OCI-M1 (cell line): ENCODE data around the gene LYST.
A peak's percentile ranks its signal among the peaks of the same experiment; 100 is the strongest.
"Not testable (repeated sequence)": the region's sequence is repeated elsewhere in the genome, so short reads cannot be mapped to it uniquely, and the experiment has no call there.

Experiments used
- DNase-seq: peaks from one replicate; lab custom pipeline; 2025; lab: John Stamatoyannopoulos, UW

The LYST gene

DNA sequence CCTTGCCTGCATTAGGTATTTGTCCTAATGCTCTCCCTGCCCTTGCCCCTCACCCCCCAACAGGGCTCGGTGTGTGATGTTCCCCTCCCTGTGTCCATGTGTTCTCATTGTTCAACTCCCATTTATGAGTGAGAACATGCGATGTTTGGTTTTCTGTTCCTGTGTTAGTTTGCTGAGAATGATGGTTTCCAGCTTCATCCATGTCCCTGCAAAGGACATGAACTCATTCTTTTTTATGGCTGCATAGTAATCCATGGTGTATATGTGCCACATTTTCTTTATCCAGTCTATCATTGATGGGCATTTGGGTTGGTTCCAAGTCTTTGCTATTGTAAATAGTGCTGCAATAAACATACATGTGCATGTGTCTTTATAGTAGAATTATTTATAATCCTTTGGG lies 228.1 kb downstream of the LYST start:
- DNase-seq = not testable (repeated sequence)

DNA sequence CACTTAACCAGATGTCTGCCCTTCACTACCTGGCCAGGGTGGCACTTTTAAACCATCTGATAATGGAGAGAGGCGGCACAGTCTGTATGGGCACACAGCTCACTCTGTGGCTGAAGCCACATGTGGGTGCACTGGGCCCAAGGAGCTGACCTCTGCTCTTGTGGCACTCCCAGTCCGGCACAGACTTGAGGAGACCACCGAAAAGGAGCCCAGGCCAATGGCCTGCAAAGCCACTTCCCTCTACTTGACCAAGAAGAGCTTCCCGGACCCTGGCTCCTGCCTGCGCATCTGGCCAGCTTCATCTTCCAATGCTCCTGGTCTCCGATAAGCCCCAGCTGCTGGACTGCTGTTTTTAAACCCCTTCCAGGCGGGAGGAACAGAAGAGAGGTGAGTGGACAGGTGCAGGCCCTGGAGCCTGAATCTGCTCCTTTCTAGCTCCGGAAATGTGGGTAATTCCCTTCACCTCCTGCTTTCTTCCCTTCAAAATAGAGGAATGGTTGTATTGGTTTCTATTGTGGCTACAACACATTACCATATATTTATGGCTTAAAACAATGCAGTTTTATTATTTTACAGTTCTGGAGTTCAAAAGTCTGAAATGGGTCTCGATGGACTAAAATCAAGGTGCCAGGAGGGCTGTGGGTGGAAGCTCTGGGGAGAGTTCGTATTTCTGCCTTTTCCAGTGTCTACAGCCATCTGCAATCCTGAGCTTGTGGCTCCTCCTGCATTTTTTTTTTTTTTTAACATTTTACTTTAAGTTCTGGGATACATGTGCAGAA lies 228.8 kb downstream of the LYST start:
- DNase-seq = no peak

DNA sequence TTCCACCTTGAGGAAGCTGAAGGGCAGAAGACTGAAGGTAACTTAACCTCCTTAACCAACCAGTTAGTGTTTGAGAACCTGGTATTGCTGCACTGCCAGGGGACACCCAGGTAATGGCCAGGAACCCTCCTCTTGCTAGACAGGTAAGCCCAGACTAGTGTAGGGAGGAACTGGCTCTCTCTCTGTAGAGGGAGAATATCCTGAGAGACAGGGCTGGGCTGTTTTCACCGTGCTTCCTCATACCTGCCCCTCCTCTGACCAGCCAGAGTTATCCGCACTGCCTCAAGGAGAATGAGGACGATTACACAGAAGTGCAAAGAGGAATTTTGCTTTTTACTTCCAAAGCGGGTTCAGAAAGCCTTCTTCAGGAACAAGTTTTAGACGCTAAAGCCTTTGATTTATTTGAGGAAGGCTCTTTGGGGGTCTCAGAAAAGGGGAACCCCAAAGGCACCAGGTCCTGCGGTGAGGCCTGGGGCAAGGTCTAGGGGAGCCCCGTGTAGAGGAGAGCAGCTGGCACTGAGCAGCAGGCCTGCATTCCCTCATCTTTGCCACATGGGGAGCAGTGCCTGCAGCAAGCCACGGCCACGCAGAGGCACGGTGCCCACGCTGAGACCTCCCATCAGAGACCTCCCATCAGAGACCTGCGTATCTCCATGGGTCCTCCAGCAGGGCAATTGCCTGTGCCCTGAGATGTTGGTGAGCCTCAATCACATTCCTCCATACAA lies 230.6 kb downstream of the LYST start:
- DNase-seq = no peak

DNA sequence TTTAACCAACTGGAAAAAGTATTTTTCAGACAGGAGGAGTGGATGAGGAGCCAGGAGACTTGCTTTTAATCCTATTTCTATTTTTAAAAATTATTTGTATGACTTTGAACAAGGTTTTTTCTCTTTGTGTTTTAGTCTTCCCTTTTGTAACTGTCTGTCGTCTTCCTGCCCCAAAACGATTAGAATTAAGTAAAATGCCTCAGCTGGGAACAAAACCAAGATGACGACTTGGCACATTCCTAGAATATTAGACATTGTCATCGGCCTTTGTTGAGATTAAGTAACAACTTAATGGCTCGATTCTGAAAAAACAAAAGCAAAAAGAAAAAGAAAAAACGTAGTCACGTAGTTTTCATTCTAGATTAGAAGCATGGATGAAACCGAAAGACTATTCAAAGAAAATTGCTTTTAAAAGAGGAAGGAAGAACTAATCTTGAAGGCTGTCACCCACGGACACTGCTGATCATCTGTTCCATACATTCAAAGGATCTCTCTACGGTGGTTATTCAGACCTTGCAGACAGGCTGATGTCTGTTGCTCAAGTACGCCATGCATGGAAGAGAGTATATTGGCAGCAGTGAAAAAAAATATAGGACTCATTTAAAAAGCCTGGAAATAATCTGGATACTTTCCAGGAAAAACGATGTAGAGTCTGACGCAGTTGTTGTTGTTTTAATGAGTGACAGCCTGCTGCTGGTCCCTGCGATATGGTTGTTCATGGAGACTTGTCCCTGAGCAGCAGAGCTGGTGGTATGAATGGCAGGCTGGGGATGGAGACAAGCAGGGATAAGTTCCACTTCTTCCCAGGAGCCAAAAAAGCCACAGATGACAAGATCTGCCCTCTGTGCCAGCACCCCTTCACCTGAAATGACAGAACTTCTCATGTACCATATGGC lies 234.0 kb downstream of the LYST start:
- peak; percentile 75 for DNase-seq

DNA sequence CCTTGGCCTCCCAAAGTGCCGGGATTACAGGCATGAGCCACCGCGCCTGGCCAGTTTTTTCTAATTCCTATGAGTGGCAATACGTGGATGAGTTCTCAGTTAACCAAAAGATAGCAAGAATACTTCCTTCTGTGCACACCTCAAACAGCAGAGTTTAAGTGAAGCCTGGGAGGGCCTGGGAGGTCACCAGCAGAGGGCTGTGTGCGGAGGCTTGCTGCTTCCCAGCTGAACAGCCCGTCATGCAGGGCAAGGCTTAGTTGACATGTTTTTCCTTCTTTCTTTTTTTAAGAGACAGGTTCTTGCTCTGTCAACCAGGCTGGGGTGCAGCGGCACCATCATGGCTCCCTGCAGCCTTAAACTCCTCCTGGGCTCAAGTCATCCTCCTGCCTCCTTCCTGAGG lies 234.9 kb downstream of the LYST start:
- no peak for DNase-seq

DNA sequence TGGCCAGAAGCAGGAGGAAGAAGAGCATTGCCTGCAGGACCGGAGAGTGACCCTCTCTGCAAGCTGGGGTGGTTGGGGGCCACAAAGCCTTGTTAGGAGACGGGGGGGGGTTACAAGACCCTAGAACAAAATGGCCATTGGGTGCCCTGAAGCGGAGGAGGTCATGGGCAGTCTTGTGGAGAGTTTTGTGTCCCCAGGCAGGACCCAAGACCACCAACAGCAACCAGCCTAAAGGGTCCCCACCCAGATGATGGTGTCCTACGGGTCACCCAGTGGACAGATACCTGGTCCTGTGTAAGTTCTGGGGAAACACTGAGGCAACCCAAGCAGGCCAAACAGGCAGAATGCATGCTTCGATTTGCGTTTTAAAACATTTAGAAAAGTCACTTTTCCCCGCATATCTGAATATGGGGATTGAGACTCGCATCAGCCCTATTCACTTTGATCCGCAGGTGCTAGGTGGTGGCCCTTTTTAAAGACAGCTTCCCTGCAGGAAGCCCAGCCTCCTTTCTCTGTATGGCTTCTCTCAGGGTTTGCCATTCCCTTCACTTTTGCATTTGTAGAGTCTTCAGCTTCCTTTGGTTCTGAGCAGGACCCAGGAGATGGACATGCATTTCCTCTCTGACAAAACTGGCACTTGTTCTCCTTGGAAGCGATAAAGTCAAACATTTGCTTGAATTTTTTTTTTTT lies 238.2 kb downstream of the LYST start:
- no peak for DNase-seq

DNA sequence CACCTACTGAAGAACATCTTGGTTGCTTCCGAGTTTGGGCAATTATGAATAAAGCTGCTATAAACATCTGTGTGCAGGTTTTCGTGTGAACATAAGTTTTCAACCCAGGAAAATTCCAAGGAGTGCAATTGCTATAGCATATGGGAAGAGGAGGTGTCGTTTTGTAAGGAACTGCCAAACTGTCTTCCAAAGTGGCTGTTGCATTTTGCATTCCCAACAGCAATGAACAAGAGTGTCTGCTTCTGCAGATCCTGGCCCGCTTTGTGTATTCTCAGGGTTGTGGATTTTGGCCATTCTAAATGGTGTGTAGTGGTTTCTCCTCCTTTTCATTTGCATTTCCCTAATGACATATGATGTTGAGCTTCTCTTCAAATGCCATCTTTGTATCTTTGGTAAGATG lies 240.9 kb downstream of the LYST start:
- no peak for DNase-seq

DNA sequence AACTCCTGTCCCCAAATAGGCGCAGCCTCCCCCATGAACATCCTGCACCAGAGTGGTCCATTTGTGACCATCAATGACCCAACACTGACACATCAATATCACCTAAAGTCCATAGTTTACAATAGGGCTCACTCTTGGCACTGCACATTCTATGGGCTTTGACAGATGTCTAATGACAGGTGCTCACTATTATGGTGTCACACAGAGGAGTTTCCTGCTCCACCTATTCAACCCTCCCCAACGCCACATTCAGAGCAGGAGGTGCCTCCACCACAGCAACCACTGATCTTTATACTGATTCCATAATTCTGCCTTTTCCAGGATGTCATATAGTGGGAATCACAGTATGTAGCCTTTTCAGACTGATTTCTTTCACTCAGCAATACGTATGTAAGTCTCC lies 241.4 kb downstream of the LYST start:
- DNase-seq = no peak

DNA sequence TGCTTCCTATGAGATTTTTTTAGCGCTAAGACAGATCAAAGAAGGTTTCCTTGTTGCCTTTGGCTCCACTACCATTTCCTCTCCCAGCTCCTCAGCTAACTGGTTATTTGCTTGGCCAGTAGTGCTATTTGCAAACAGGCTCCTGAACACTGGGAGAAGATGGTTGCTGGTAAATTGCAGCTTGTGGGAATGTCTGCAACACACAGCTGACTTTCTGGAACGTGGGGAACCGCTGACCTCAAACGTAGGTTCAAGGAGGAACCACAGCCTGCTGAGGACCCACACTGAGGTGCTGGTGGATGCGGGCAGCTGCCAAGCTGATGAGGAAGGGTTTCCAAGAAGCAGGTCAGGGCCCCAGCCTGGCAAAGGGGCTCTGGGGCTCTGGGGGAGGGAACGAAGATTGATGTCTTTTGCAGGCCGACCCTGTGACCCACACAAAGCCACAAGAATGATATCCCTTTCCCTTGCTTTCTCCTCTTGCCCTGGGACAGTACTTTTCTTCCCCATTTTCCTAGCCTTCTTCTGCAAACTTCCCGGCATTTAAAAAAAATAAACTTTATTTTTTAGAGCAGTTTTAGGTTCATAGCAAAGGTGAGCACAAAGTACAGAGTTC lies 241.9 kb downstream of the LYST start:
- no peak for DNase-seq

DNA sequence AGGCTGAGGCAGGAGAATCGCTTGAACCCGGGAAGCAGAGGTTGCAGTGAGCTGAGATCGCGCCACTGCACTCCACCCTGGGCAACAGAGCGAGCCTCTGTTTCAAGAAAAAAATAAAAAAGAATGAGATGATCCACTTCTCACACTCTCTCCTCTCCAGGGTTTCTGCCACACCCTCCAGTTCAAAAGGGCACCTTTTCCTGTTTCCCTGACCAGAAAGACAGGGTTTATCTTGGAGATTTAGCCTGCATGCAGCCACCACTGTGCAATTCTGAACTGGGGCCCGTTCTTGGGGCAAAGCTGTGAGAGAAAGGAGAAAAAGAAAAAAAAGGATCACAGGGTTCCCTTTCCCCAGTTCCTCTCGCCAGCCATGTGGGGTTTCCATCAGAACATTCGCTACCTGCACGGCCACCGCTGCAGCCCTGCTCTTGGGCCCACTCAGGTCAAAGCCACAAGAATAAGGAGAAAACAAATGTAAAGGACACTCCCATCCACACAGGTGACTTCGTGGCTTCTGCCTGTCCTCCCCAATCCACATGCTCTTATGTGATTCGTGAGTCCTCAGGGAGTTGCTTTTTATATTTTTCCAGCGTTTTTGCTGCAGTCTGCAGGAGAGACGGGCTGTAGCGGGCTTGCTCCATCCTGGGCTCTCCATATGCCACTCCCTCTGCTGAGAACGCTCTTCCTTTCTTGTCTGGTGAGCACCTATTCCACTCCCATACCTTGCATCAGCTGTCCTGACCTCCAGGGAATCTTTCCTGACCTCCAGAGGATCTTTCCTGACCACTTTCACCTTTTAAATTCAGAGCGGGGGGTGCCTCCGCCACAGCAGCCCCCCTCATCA lies 243.5 kb downstream of the LYST start:
- no peak for DNase-seq

DNA sequence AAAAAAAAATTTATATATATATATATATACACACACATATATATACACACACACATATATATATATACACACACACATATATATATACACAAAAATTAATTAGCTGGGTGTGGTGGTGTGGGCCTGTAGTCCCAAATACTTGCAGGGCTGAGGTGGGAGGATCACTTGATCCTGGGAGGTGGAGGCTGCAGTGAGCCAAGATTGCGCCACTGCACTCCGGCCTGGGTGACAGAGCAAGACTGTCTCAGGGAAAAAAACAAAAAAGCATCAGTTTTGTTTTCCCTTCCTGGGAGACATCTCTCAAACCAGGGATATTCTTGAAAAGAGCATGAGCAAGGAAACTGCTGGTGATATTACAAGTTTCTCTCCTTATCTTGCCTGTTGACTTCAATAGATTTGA lies 247.6 kb downstream of the LYST start:
- DNase-seq = not testable (repeated sequence)

DNA sequence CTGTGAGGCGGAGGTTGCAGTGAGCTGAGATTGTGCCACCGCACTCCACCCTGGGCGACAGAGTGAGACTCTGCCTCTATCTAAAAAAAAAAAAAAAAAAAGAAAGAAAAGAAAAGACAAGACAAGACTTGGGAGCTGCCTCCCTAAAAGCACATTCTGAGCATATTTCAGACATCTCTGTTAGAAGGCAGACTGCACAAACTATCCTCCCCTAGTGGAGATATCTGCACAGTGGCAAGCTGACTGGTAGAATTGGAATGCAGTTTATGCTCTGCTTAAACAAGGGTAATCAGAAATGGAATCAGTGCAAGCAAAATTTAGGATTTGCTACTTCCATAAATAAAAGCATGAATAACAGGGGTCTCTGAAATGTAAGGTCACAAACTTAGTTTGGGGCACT lies 248.9 kb downstream of the LYST start:
- DNase-seq = no peak

DNA sequence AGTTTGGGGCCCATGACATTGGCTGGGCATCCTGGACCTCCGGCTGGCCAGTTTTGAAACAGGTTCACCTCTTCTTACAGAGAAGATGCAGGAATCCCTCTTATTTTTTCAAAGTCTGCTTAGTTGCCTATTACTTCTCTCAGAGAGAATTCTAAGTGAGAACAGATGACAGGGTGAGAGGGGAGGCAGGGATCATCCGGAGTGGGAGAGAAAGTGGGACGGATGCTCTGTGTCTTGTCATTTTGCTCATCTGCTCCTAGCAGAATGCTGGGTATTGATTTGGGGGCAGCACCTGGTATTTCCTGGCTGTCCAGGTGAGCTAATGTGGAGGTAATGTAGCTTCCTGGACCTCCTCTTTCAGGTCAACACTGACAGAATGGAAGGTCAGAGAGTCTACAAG lies 249.6 kb downstream of the LYST start:
- no peak for DNase-seq

DNA sequence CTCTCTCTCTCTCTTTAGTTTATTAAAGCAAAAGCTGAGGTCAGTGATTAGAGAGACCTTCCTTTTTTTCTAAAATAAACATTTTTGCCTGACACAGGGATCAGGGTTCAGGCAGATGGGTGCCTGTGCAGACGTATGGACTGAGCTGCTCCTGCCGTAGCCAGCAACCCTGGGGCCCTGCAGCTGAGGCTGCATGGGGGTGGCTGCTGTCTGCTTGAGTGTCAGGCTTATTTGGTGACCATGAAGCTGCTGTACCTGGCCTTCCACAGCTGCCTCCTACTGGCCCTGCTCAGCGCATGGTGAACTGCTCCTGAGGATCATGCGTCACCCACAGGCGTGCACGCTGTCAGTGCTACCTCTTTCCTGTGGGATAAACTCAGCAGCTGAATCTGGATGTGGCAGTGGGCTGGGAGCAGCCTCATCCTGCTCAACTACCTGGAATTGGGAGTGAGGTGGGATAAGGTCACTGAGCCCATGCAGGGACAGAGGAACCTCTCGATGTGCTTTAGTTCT lies 252.2 kb downstream of the LYST start:
- no peak for DNase-seq

DNA sequence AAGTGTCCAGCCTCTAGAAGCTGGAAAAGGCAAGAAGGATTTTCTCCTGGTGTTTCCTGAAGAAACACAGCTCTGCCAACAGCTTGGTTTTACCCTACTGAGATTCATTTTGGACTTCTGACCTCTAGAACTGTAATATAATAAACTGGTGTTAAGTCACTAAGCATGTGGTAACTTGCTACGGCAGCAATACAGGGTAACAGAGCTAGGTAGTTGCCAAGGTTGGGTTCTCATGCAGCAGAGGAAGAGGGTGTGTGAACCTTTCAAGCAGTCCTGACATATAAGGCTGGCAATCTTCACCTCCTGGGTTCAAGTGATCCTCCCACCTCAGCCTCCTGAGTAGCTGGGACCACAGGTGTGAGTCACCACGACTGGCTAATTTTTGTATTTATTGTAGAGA lies 253.1 kb downstream of the LYST start:
- DNase-seq = no peak

DNA sequence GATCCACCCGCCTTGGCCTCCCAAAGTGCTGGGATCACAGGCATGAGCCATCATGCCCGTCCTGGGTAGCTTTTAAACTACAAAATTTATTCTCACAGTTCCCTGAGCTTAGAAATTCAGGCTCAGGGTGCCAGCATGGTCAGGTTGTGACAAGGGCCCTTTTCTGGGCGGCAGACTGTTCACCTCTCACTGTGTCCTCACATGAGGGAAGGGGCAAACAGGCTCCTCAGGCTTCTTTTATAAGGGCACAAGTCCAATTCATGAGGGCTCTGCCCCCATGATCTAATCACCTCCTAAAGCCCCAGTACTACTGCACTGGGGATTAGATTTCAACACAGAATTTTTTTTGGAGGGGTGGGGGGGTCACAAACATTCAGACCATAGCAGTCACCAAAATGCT lies 253.9 kb downstream of the LYST start:
- no peak for DNase-seq
